ENCODE results near the gene FGF14. TPM values are rescaled to one million over a fixed set of nuclear protein-coding genes. Genes with fewer than 3 reads are reported as not detected.

FGF14 gene
- total RNA-seq, 3 donors from 2014 or later: under 0.01 to 0.29 (median under 0.01) TPM

GRCh38 chr13:102326381-102327118 lies 75.3 kb downstream of the FGF14 start:
- Histone ChIP-seq H3K27me3 (no peaks in the 10 kb centered on the region), H3K4me1 (no peaks in the 10 kb centered on the region), H3K27ac (no peak overlapping the region), H3K4me3 (no peak overlapping the region), H3K36me3 (no peaks in the 10 kb centered on the region), H3K9me3 (no peaks in the 10 kb centered on the region)
- intact Hi-C loops (cut with DNase I; ENCODE audit: low total_unique reads): no loop called here
- DNase-seq (ENCODE audit: low spot score in 2 of 2): no peak
- TF ChIP-seq CTCF (IDR thresholded peaks at IDR 0.05): no peak
- no peak for TF ChIP-seq POLR2AphosphoS5 (IDR thresholded peaks at IDR 0.05)
- no peak for TF ChIP-seq POLR2A (IDR thresholded peaks at IDR 0.05)

GRCh38 chr13:102325321-102325720 lies 76.5 kb downstream of the FGF14 start:
- Histone ChIP-seq H3K27me3 (no peaks in the 10 kb centered on the region), H3K4me3 (no peak overlapping the region), H3K4me1 (no peaks in the 10 kb centered on the region), H3K36me3 (no peaks in the 10 kb centered on the region), H3K9me3 (no peaks in the 10 kb centered on the region), H3K27ac (no peak overlapping the region)
- DNase-seq (ENCODE audit: low spot score in 2 of 2): no peak
- intact Hi-C loops (cut with DNase I; ENCODE audit: low total_unique reads): no loop called here
- TF ChIP-seq POLR2AphosphoS5 (IDR thresholded peaks at IDR 0.05) (no peak), POLR2A (IDR thresholded peaks at IDR 0.05) (no peak), CTCF (IDR thresholded peaks at IDR 0.05) (no peak)

GRCh38 chr13:102323505-102323904 lies 78.3 kb downstream of the FGF14 start:
- no peaks in the 10 kb centered on the region for H3K9me3 ChIP-seq
- TF ChIP-seq POLR2AphosphoS5 (IDR thresholded peaks at IDR 0.05): no peak
- no peak for TF ChIP-seq POLR2A (IDR thresholded peaks at IDR 0.05)
- no peak for TF ChIP-seq CTCF (IDR thresholded peaks at IDR 0.05)
- H3K27me3 ChIP-seq: no peaks in the 10 kb centered on the region
- no peaks in the 10 kb centered on the region for H3K36me3 ChIP-seq
- no peak overlapping the region for H3K4me3 ChIP-seq
- no peaks in the 10 kb centered on the region for H3K4me1 ChIP-seq
- H3K27ac ChIP-seq: no peak overlapping the region
- DNase-seq (ENCODE audit: low spot score in 2 of 2): no peak
- intact Hi-C loops (cut with DNase I; ENCODE audit: low total_unique reads): no loop called here

GRCh38 chr13:102323012-102323411 lies 78.8 kb downstream of the FGF14 start:
- intact Hi-C loops (cut with DNase I; ENCODE audit: low total_unique reads): no loop called here

More at GRCh38 chr13:102323012-102323411, 78.8 kb downstream of the FGF14 start:
- no peak for DNase-seq (ENCODE audit: low spot score in 2 of 2)
- H3K4me1 ChIP-seq: no peaks in the 10 kb centered on the region
- H3K9me3 ChIP-seq: no peaks in the 10 kb centered on the region
- H3K4me3 ChIP-seq: no peak overlapping the region
- H3K27me3 ChIP-seq: no peaks in the 10 kb centered on the region
- H3K36me3 ChIP-seq: no peaks in the 10 kb centered on the region
- TF ChIP-seq POLR2AphosphoS5 (IDR thresholded peaks at IDR 0.05) (no peak), CTCF (IDR thresholded peaks at IDR 0.05) (no peak), POLR2A (IDR thresholded peaks at IDR 0.05) (no peak)
- H3K27ac ChIP-seq: no peak overlapping the region
